Caki2 (cell line): ENCODE results near the gene SSTR4. TPM values are rescaled to one million over a fixed set of nuclear protein-coding genes. Genes with fewer than 3 reads are reported as not detected.
"Not testable (repeated sequence)": the region's sequence is repeated elsewhere in the genome, so short reads cannot be mapped to it uniquely, and the experiment has no call there.

Source experiments
- DNase-seq: peaks from one replicate; pipeline ENCODE4 v3.0.0-alpha.2; 2015; ENCODE audit warnings: low read depth
- in situ Hi-C: cut with HindIII; loops from 2 replicates; pipeline ENCODE4 v1.10.0; 2016; ENCODE audit warnings: low sequenced_read_pairs, low pct_unique_long_range_greater_than_20kb, mixed read lengths
- total RNA-seq: library from RNA; depleted of rRNA; stranded (reverse); fragments of >200 nt; shearing (Covaris generic); gene quantifications from 2 replicates; pipeline ENCODE4 v1.2.3, GENCODE V29; 2014; ENCODE audit warnings: low replicate concordance; rRNA removed

SSTR4 gene, protein sequence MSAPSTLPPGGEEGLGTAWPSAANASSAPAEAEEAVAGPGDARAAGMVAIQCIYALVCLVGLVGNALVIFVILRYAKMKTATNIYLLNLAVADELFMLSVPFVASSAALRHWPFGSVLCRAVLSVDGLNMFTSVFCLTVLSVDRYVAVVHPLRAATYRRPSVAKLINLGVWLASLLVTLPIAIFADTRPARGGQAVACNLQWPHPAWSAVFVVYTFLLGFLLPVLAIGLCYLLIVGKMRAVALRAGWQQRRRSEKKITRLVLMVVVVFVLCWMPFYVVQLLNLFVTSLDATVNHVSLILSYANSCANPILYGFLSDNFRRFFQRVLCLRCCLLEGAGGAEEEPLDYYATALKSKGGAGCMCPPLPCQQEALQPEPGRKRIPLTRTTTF
- total RNA-seq: not detected in 2 replicates

DNA sequence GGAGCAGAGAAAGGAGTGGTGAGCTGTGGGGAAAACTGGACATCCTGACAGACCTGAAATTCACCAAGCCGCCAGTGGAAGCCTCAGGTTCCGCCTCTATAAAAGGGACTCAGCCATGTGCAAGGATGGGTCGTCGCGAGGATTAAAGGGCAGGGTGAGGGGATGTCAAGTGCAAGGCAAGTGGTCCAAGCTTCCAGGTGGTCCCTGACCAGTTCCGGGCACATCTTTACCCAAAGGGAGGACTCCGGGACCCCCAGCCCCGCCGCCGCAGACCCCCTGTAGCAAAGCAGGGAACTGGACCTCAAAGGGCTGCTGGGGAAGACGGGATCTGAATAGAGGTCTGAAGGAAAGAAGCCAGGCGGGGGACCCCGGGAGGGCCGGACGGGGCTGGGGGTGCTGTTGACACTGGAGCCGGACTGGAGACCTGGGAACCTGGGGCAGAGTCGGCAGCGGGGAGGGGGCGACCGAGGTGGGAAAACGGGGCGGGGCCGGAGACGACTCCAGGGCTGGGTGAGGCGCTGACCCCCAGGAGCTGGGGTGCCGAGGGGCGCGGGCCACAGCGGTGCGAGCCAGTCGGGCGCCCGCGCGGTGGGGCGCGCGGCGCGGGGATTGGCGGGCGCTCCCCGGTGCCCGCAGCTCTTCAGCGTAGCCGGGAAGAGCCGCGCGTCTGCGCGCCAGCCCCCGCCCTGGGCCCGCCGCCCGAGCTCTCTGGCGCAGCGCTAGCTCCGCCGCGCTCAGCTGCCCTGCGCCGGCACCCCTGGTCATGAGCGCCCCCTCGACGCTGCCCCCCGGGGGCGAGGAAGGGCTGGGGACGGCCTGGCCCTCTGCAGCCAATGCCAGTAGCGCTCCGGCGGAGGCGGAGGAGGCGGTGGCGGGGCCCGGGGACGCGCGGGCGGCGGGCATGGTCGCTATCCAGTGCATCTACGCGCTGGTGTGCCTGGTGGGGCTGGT lies at the start of gene SSTR4:
SSTR4 (plus strand) TSS at position 592 of the 951 bp plus-strand sequence; CDS start at position 764, 172 bp downstream.
- in situ Hi-C loops: no loop called here
- DNase-seq: no peak

DNA sequence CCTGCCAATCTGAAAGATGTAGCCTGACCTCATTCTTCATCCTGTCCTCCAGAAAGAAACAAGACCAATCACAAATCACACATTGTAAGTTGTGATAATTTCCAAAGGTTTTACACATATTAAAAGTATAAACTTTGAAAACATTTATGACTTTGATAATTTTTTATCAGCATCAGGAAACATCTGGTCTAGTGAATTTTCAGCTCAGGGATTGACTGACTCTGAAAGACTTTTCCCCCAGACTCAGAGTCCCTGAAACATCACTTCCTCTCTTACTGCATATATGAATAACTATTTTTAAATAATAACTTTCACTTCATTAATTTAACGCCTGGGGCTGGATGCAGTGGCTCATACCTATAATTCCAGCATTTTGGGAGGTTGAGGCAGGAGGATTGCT lies 48.5 kb upstream of the SSTR4 start:
- in situ Hi-C loops: no loop called here

DNA sequence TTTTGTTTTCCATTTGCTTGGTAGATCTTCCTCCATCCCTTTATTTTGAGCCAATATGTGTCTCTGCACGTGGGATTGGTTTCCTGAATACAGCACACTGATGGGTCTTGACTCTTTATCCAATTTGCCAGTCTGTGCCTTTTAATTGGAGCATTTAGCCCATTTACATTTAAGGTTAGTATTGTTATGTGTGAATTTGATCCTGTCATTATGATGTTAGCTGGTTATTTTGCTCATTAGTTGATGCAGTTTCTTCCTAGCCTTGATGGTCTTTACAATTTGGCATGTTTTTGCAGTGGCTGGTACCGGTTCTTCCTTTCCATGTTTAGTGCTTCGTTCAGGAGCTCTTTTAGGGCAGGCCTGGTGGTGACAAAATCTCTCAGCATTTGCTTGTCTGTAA lies 43.7 kb upstream of the SSTR4 start:
- DNase-seq, in situ Hi-C loops: not testable (repeated sequence)

More for the DNA sequence above, 48.5 kb upstream of the SSTR4 start:
- no peak for DNase-seq

DNA sequence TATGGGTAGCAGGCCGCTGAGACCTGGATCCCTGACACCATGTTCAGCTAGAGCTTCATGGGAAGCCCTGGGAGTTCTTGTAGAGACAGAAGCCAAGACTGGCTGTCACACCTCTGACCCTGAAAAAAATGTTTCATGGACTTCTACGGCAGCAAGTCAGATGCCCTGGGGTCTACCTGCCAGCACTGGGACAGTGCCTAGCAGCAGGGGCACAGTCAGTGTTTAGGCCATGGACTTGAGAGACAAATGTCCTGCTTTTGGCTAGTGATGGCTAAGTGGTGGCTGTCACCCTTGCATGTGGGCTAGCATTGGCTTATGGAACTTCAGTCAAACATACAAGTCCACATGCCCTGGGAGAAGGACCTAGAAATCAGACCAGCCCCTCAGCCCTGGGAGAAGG lies 41.3 kb upstream of the SSTR4 start:
- DNase-seq: no peak
- in situ Hi-C loops: no loop called here

DNA sequence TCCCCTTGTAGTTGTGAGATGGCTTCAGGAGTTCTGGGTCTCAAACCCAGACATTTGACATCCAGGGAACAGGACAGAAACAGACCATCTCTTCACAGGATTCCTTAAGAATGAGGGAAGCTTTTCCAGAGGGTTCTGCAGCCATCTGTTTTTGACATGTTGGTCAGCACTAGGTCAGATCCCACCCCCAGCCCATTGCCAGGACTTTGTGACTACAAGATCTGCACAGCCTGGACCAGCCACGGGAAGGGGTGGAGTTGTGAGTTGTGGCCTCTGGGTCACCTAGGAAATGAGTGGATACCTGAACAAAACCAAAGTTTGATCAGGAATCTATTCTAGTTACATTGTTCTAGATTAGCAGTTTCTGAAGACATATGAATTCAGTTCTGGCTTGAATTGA lies 39.2 kb upstream of the SSTR4 start:
- in situ Hi-C loops: no loop called here
- no peak for DNase-seq

DNA sequence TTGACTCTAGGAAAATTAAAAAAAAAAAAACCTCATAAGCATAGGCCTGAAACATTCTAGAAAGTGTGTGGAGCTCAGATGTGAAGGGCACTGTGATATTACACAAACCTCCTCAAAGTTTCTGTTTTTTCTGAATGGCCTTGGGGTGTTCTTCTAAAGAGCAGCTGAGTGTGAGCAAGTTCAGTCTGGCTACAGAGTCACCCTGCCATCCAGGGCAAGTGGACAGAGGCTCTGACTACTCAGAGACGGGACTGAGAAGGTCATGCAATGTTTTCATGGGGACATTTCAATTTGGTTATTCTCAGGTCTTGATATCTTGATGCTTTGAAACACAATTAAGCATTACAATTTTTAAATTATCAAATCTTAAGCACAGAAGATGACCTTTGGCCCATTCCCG lies 36.6 kb upstream of the SSTR4 start:
- no peak for DNase-seq
- in situ Hi-C loops: no loop called here

DNA sequence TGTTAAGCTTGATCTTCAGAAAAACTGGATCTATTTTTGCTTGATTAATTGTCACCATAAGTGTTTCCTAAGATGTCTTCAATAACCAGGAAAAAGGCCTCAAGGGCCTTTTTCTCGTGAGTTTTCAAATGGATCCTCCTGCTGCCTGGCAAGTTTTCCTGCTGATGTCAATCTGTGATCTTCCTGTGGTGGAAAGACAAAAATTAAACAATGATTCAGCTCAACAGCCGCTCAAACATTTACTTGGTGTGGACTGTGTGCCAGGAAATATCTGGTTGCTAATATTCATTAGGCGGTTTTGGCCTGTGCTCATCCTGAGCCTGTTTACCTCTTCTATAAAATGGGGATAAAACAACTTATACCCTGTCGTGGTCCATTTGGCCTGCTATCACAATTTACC lies 35.4 kb upstream of the SSTR4 start:
- peak; percentile 27 for DNase-seq
- in situ Hi-C loops: no loop called here

DNA sequence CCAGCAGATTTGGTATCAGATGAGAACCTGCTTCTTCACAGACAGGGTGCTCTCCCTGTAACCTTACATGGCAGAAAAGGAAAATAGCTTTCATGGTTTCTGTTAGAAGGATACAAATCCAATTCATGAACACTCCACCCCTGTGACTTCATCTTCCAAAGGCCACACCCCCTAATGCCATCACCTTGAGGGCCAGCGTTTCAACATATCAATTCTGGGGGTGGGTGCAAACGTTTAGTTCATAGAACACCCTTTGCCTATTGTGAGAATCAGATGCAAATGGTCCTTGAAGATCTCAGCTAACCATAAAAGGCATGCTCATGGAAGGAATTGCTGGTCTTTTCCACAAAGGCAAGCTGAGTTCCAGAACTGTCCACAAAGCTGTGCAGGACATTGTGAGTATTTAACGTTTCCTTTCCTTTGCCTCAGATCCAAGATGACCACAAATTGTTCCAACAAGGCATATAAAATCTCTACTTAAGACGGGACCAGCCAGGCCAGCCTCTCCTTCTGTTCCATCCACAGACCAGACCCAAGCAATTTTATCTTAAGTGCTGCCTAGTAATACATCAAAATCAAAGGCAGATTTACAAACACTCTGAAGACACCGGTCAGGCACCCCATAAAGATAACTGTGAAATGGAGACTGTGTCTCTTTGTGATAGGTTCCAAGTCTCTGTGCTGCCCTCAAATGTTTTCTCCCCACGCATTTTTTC lies 34.7 kb upstream of the SSTR4 start:
- in situ Hi-C loops: no loop called here
- no peak for DNase-seq

DNA sequence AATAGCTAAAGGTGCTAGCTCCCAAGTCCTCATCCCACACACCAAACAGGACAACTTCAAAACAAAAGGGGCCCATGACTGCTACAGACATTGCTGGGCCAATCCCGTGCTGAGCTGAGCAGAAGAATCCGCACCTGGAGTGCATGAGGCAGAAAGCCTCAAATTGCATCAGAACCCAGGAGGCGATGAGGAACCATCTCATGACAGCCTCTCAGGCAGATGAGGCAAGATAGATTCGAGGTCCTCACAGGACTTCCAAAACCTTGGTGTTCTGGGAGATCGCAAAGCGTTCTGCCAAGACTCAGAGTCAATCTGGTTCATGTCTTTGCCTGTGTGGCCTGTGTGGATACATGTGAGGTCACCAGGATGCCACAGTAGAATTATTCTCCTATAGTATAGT lies 32.8 kb upstream of the SSTR4 start:
- no peak for DNase-seq
- in situ Hi-C loops: no loop called here

DNA sequence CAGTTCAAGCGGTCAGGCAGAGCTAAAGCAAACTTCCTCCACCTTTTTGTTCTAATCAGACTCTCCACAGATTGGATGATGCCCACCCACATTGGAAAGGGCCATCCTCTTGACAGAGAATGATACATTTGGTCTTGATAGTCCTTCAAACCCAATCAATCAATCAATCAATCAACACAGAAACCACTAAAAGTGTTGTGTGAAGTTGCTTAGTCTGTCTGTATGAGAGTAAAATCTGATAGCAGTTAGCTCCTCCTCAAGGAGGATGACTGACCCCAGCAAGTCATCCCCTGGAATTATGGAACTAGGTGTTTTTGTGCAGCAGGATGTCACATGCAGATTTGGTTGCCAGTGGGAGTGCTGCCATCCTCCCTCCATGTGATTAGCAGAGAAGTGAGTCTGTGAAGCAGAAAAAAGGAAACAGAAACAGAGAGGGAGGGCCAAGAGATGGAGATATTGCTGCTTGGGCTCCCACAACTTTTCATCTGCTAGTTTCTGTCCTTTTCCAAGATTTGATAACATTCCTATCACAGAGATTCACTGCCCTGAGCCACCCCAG lies 32.0 kb upstream of the SSTR4 start:
- no peak for DNase-seq

DNA sequence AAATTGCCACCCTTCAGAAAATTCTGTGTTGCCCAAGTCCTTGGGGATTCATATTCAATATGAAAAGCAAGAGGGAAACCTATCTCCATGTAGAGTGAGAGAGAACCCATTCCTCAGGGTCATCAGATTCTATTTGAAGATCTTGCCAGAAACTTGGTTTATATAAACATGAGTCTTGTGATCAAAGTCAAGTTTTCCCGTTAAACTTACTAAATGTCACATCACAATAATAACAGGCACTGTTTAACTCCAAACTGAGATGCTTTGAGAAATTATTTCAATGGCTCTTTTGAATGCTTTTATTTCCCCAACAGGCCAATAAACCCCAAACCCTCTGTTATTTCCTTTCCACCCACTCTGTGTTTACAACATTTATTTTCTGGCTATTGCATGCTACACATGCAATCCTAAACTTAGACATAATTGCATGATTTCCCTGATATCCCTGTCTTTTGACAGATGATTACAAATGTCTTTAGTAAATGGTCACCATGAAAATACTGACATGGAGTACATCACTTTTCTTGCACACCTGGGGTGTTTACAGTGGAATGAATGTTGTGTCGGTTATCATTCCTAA lies 31.1 kb upstream of the SSTR4 start:
- in situ Hi-C loops: no loop called here
- no peak for DNase-seq

More for the DNA sequence above, 32.0 kb upstream of the SSTR4 start:
- in situ Hi-C loops: no loop called here

DNA sequence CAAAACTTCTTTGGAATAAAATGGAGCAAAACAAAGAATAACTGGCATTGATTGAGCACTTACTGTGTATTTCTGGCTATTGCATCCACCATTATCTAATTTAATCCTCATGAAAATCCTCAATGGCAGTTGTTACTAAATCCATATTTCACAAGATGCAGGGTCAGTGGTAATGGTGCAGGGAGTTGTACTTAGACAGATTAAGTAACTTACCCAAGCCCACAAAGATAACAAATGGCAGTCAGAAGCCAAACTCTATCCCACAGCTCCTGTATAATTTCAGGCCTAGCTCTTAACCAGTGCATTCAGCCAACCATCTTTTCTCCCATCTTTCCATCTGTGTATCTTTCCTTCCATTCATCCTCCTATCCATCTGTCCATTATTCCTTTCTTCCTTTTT lies 29.3 kb upstream of the SSTR4 start:
- in situ Hi-C loops: no loop called here
- no peak for DNase-seq

DNA sequence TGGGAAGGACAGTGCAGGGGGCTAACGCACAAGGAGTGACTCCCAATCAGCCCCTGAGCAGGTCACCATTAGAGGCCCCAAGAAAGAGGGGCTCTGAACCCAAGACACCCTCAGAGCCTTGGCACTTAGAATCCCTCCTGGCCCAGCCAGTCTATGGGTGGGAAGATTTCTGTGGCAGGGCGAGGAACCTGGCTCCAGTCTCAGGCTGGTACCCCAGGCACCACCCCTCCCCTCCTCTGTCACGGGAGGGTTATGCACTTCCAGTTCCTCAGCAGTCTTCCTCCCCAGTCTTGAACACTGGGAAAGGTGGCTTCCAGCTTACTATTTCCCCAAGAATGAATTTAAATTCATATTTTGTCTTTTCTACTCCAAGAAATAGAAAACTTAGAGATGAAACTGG lies 27.6 kb upstream of the SSTR4 start:
- DNase-seq: no peak
- in situ Hi-C loops: no loop called here

DNA sequence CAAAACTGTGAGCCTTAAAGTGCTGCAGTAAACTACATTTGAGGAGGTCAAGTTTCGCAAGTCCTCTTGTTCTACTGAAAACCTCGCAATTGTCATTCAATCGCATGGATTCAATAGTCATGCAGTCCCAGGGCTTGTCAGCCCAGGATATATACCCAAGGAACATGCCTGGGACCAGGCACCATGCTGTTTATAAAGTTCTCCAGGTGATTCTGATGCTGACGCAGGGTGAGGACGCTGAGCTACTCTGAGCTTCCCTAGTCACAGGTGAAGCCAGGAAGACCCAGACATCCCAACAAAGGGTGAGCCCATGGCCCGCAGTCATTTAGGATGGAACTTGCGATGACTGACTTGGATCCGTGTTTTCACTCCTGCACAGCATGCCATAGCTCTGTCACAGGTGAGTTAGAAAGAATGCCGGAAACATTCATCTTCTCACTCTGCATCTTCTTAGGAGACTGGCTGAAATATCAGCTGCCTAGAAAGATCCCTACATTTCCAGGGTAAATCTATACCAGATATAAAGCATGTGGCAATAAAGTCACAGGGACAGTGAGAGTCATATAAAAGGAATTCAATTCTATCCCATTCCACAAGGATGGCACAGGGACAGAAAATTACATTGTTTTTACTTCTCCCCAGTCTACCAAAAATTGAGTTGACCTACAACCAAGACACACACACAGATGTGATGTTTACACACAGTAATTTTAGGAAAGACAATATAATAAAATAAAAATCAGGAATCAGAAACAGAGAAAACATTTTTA lies 27.0 kb upstream of the SSTR4 start:
- no peak for DNase-seq
- in situ Hi-C loops: no loop called here

DNA sequence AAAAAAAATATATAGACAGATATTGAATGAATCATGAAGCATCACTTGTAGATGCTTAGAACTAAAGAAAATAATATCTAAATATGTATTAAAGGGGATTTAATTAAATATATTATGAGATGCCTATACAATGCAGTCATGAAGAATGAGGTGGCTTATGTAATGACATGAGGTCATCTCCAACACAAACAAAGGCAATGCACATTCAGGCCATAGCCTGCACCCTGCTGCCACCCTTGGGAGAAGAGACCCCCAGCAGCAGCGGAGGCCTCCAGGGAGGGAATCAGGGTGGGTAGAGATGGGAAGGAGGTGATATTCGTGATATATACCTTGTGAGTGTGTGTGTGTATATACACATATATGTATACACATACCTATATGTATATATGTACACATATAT lies 26.4 kb upstream of the SSTR4 start:
- in situ Hi-C loops: no loop called here
- no peak for DNase-seq

DNA sequence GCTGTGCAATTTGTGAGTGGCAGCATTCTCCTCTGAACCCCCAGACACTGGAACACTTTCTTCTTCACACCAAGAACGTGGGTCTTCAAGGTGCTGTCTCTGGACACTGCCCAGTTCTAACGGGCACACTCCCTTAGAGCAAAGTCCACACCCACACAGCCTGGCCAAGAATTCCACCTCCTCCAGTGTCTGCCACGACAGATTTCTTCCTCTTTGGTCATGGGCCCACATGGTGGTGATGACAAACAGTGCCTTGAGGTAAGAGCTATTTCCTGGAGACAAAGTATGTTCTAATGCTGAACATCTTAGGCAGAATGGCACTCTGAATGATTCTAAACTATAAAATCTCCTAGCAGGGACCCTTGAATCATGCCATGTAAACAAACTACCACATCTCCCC lies 25.5 kb upstream of the SSTR4 start:
- in situ Hi-C loops: no loop called here

DNA sequence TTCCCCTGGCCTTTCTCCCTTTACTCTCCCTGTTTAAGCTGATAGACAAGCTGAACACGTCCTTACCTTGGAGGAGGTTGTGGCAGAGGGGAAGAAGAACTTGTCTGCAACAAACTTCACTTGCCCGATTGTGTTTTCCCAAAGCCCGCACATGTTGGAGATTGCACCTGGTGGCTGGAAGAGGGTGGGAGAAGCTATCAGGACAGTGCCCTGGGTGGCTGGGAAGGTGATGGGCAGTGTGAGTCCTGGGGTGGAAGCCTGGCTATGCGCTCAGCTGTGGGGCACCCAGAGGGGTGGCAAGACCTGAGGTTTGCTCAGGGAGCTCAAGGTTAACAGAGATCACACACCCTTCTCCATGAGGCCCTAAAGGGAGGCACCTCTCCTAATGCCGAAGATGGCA lies 25.0 kb upstream of the SSTR4 start:
- no peak for DNase-seq
- in situ Hi-C loops: no loop called here

More for the DNA sequence above, 25.5 kb upstream of the SSTR4 start:
- no peak for DNase-seq
